Neural progenitor cell (in vitro differentiated cells): ENCODE data around the gene LBX1. TPM values are rescaled to one million over a fixed set of nuclear protein-coding genes. Genes with fewer than 3 reads are reported as not detected.

Experiments
- DNase-seq: peaks from one replicate; pipeline ENCODE4 v3.0.0-alpha.2; 2016; ENCODE audit warnings: low spot score
- H2AFZ ChIP-seq: fragments of 200-600 bp; sonication (generic); replicated peaks from 2 replicates; pipeline ENCODE4 v1.6.1; 2016; ENCODE audit warnings: antibody characterized with exemption
- H3F3A ChIP-seq: fragments of 200-600 bp; sonication (generic); 2 replicates; pipeline ENCODE4 v1.6.1; 2016; ENCODE audit warnings: antibody characterized with exemption, low read depth
- H3K27ac ChIP-seq: fragments of 200-600 bp; sonication (generic); 2 replicates; pipeline ENCODE4 v1.5.1; 2016; ENCODE audit warnings: mild to moderate bottlenecking
- H3K27me3 ChIP-seq: fragments of 200-600 bp; sonication (generic); 2 replicates; pipeline ENCODE4 v1.6.1; 2016; ENCODE audit warnings: mild to moderate bottlenecking, moderate library complexity
- H3K36me3 ChIP-seq: fragments of 200-600 bp; sonication (generic); 2 replicates; pipeline ENCODE4 v1.5.1; 2016
- H3K4me1 ChIP-seq: fragments of 200-600 bp; sonication (generic); 2 replicates; pipeline ENCODE4 v1.6.1; 2016; ENCODE audit warnings: mixed run types
- H3K4me2 ChIP-seq: fragments of 200-600 bp; sonication (generic); 2 replicates; pipeline ENCODE4 v1.6.1; 2016
- H3K4me3 ChIP-seq: fragments of 200-600 bp; sonication (generic); 2 replicates; pipeline ENCODE4 v1.5.1; 2016
- H3K79me2 ChIP-seq: fragments of 200-600 bp; sonication (generic); 2 replicates; pipeline ENCODE4 v1.6.1; 2016; ENCODE audit warnings: low read depth
- H3K9ac ChIP-seq: fragments of 200-600 bp; sonication (generic); 2 replicates; pipeline ENCODE4 v1.6.1; 2016
- H3K9me3 ChIP-seq: fragments of 200-600 bp; sonication (generic); 2 replicates; pipeline ENCODE4 v1.5.1; 2016; ENCODE audit warnings: low read depth
- H4K20me1 ChIP-seq: fragments of 200-600 bp; sonication (generic); 2 replicates; pipeline ENCODE4 v1.6.1; 2016; ENCODE audit warnings: low read depth
- H3K27ac Mint-ChIP-seq: 3 replicates; pipeline ENCODE4 v1.8.0; 2021; ENCODE audit warnings: mixed read lengths
- H3K27me3 Mint-ChIP-seq: 2 replicates; pipeline ENCODE4 v1.8.0; 2022; ENCODE audit warnings: low read depth, mild to moderate bottlenecking, inconsistent platforms, moderate library complexity, mixed read lengths; ENCODE audit not compliant: insufficient read depth
- H3K36me3 Mint-ChIP-seq: 3 replicates; pipeline ENCODE4 v1.8.0; 2021; ENCODE audit warnings: mixed read lengths
- H3K4me1 Mint-ChIP-seq: 3 replicates; pipeline ENCODE4 v1.8.0; 2021; ENCODE audit warnings: mixed read lengths
- H3K4me3 Mint-ChIP-seq: 3 replicates; pipeline ENCODE4 v1.8.0; 2021; ENCODE audit warnings: mild to moderate bottlenecking, moderate library complexity, mixed read lengths
- H3K9me3 Mint-ChIP-seq: 3 replicates; pipeline ENCODE4 v1.8.0; 2020; ENCODE audit warnings: mixed read lengths
- EZH2 ChIP-seq: fragments of 200-600 bp; sonication (generic); IDR thresholded peaks from 2 replicates; pipeline ENCODE4 v1.6.1; 2017; ENCODE audit warnings: antibody characterized with exemption, mild to moderate bottlenecking, moderate library complexity
- EZH2phosphoT487 ChIP-seq: fragments of 200-600 bp; sonication (generic); IDR thresholded peaks from 2 replicates; pipeline ENCODE4 v1.6.1; 2017; ENCODE audit warnings: antibody characterized with exemption
- total RNA-seq: library from RNA; depleted of rRNA; stranded (reverse); fragments of >200 nt; gene quantifications from 2 replicates; pipeline ENCODE4 v1.2.3, GENCODE V29; 2015; ENCODE audit warnings: low replicate concordance
- TF ChIP-seq, protein P1 (sequence below): fragments of 200-600 bp; sonication (generic); IDR thresholded peaks from 2 replicates; pipeline ENCODE4 v1.5.1; 2017; ENCODE audit warnings: antibody characterized with exemption, mild to moderate bottlenecking

The LBX1 gene
- total RNA-seq, 1 donor from 2014 or later = not detected

DNA sequence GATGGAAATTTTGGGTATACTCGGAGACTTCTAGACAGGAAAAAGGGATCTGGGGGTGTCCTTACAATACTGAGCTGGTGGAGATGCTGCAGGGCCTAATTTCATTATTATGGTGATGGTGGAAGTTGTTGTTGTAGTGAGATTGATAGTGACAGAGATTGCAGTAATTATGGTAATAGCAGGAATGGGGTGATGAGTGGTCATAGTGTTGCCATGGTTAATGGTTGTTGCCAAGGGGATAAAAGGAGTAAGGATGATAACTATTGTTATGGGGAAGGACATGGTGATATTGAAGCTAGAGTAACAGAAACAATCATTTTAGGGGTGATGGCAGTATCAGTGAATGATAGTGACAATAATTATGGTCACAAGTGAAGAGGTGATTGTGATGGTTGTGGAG is 27.1 kb upstream of the LBX1 start:
- no peak overlapping the region for H3K27ac Mint-ChIP-seq
- peaks cover 9% of the 10 kb centered on the region for H3K9me3 Mint-ChIP-seq

DNA sequence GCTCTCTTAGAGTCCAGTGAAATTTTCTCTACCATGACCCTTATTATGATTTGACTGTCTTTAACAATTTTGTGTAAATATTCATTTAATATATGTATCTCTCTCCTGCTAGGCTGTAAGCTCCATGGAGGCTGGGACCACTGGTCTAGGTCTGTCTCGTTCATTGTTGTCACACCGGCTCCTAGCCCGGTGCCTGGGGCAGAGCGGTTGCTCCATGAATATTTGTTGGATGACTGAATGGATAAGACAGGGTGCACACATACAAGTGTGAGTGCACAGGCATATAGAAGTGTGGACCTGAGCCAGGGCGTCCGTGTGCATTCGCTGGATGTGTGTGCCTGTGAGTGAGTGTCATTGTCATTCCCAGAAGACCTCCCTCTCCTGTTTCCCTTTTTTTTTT is 20.9 kb upstream of the LBX1 start:
- no peak overlapping the region for H3K27ac ChIP-seq
- no peaks in the 10 kb centered on the region for H4K20me1 ChIP-seq
- H2AFZ ChIP-seq = no peak overlapping the region
- Mint-ChIP-seq H3K27me3 (peaks cover 27% of the 10 kb centered on the region), H3K4me3 (no peak overlapping the region), H3K4me1 (peaks cover 4% of the 10 kb centered on the region), H3K27ac (no peak overlapping the region), H3K36me3 (no peaks in the 10 kb centered on the region), H3K9me3 (no peaks in the 10 kb centered on the region)
- no peaks in the 10 kb centered on the region for H3K9me3 ChIP-seq
- no peaks in the 10 kb centered on the region for H3K36me3 ChIP-seq
- no peaks in the 10 kb centered on the region for H3K79me2 ChIP-seq
- no peak overlapping the region for H3K4me3 ChIP-seq
- peaks cover 3% of the 10 kb centered on the region for H3F3A ChIP-seq
- H3K27me3 ChIP-seq = peaks cover 90% of the 10 kb centered on the region
- no peak overlapping the region for H3K4me2 ChIP-seq
- TF ChIP-seq, protein P1, sequence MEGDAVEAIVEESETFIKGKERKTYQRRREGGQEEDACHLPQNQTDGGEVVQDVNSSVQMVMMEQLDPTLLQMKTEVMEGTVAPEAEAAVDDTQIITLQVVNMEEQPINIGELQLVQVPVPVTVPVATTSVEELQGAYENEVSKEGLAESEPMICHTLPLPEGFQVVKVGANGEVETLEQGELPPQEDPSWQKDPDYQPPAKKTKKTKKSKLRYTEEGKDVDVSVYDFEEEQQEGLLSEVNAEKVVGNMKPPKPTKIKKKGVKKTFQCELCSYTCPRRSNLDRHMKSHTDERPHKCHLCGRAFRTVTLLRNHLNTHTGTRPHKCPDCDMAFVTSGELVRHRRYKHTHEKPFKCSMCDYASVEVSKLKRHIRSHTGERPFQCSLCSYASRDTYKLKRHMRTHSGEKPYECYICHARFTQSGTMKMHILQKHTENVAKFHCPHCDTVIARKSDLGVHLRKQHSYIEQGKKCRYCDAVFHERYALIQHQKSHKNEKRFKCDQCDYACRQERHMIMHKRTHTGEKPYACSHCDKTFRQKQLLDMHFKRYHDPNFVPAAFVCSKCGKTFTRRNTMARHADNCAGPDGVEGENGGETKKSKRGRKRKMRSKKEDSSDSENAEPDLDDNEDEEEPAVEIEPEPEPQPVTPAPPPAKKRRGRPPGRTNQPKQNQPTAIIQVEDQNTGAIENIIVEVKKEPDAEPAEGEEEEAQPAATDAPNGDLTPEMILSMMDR = no peak
- TF ChIP-seq EZH2phosphoT487 (no peak), EZH2 (no peak)
- H3K9ac ChIP-seq = no peak overlapping the region
- no peak for DNase-seq
- H3K4me1 ChIP-seq = peaks cover 6% of the 10 kb centered on the region

More for the DNA sequence above, 27.1 kb upstream of the LBX1 start:
- peaks cover 19% of the 10 kb centered on the region for H3K4me1 ChIP-seq
- peaks cover 7% of the 10 kb centered on the region for H3F3A ChIP-seq
- H3K36me3 Mint-ChIP-seq = no peaks in the 10 kb centered on the region
- H3K4me3 Mint-ChIP-seq = no peak overlapping the region
- no peaks in the 10 kb centered on the region for H3K79me2 ChIP-seq
- H3K27me3 ChIP-seq = peaks cover 77% of the 10 kb centered on the region
- H3K9ac ChIP-seq = no peak overlapping the region
- peaks cover 16% of the 10 kb centered on the region for H3K4me1 Mint-ChIP-seq
- no peak overlapping the region for H3K27ac ChIP-seq
- H3K27me3 Mint-ChIP-seq = peaks cover 25% of the 10 kb centered on the region
- peaks cover under 1% of the 10 kb centered on the region for H4K20me1 ChIP-seq
- H2AFZ ChIP-seq = no peak overlapping the region
- no peaks in the 10 kb centered on the region for H3K9me3 ChIP-seq
- TF ChIP-seq EZH2phosphoT487 = no peak
- H3K4me2 ChIP-seq = no peak overlapping the region
- no peak overlapping the region for H3K4me3 ChIP-seq
- H3K36me3 ChIP-seq = no peaks in the 10 kb centered on the region
- DNase-seq = no peak

DNA sequence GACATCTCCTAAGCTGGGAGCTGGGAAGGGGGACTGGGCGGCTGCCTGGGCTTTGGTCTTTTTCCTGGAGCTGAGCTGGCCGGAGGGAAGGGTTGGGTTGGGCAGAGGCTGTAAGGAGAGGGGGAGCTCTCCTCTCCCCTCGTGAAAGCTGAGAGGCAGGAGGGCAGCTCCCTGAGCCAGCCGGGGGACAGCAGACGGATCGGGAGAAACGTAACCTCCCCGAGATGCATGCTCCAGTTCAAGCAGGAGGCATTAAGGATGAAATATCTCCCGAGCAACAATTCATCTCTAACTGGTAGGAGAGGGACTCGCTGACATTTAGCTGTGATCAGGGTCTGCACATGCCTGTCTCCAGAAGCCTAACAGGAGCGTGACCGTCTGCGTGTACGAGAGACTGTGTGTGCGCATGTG is 19.9 kb upstream of the LBX1 start:
- H2AFZ ChIP-seq = no peak overlapping the region
- Mint-ChIP-seq H3K27ac (no peak overlapping the region), H3K36me3 (no peaks in the 10 kb centered on the region), H3K9me3 (no peaks in the 10 kb centered on the region), H3K4me1 (peaks cover 4% of the 10 kb centered on the region), H3K4me3 (no peak overlapping the region), H3K27me3 (peaks cover 27% of the 10 kb centered on the region)
- no peaks in the 10 kb centered on the region for H4K20me1 ChIP-seq
- DNase-seq = no peak
- no peak overlapping the region for H3K9ac ChIP-seq
- TF ChIP-seq, protein P1 = no peak
- TF ChIP-seq EZH2phosphoT487 = peak; percentile 14
- no peak overlapping the region for H3K27ac ChIP-seq
- peaks cover 6% of the 10 kb centered on the region for H3K4me1 ChIP-seq
- no peaks in the 10 kb centered on the region for H3K36me3 ChIP-seq
- H3K4me3 ChIP-seq = no peak overlapping the region
- H3F3A ChIP-seq = peaks cover 3% of the 10 kb centered on the region
- H3K9me3 ChIP-seq = no peaks in the 10 kb centered on the region
- H3K79me2 ChIP-seq = no peaks in the 10 kb centered on the region
- H3K27me3 ChIP-seq = peaks cover 90% of the 10 kb centered on the region
- H3K4me2 ChIP-seq = no peak overlapping the region

DNA sequence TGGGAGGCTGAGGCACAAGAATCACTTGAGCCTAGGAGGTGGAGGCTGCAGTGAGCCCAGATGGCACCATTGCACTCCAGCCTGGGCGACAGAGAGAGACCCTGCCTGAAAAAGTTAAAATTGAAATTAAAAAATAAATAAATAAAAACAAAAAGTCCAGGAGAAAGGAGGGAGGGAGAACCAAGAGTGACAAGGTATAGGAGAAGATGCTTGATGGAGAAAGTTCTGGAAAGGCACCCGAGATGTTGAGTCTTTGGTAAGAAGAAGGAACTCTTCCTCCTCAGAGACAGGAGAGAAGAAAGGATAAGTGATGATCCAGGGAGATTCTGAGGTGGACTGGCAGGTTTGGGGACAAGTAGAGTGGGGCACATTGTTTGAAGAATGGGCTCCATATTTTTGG is 17.4 kb upstream of the LBX1 start:
- no peak overlapping the region for H3K4me3 Mint-ChIP-seq
- TF ChIP-seq, protein P1 = no peak
- TF ChIP-seq EZH2phosphoT487 (no peak), EZH2 (no peak)
- Histone ChIP-seq H3K27ac (no peak overlapping the region), H3K27me3 (peaks cover 100% of the 10 kb centered on the region), H2AFZ (no peak overlapping the region), H4K20me1 (no peaks in the 10 kb centered on the region), H3K9me3 (no peaks in the 10 kb centered on the region), H3K9ac (no peak overlapping the region), H3K4me3 (no peak overlapping the region), H3K4me1 (no peaks in the 10 kb centered on the region), H3K4me2 (no peak overlapping the region), H3K36me3 (no peaks in the 10 kb centered on the region), H3K79me2 (no peaks in the 10 kb centered on the region), H3F3A (no peaks in the 10 kb centered on the region)
- no peak for DNase-seq
- no peak overlapping the region for H3K27ac Mint-ChIP-seq
- peaks cover 33% of the 10 kb centered on the region for H3K27me3 Mint-ChIP-seq
- no peaks in the 10 kb centered on the region for H3K4me1 Mint-ChIP-seq
- H3K9me3 Mint-ChIP-seq = no peaks in the 10 kb centered on the region
- no peaks in the 10 kb centered on the region for H3K36me3 Mint-ChIP-seq
